ENCODE measurements around the gene NOS1AP. TPM values are rescaled to one million over a fixed set of nuclear protein-coding genes. Genes with fewer than 3 reads are reported as not detected.

Gene NOS1AP
- polyA plus RNA-seq, 1 of the 3 experiments (the other 2 are of a cell fraction) = 0.03 TPM

GRCh38 chr1:162380061-162380846, 310.8 kb downstream of the NOS1AP start:
- TF ChIP-seq RFX5 (IDR thresholded peaks at IDR 0.05; ENCODE audit: low read length) (no peak), RAD21 (IDR thresholded peaks at IDR 0.05; ENCODE audit: low read length) (no peak), TEAD4 (IDR thresholded peaks at IDR 0.05; ENCODE audit: borderline replicate concordance, insufficient read depth) (no peak), SIN3A (IDR thresholded peaks at IDR 0.05; ENCODE audit: borderline replicate concordance, low read depth, low read length) (no peak), RXRA (IDR thresholded peaks at IDR 0.05; ENCODE audit: borderline replicate concordance, low read depth) (no peak), USF1 (IDR thresholded peaks at IDR 0.05; ENCODE audit: borderline replicate concordance, low read depth) (no peak), CHD2 (IDR thresholded peaks at IDR 0.05; ENCODE audit: low read length, partially characterized antibody) (no peak), NRF1 (IDR thresholded peaks at IDR 0.05; ENCODE audit: low read depth, low read length) (no peak), JUND (IDR thresholded peaks at IDR 0.05) (no peak), TCF12 (IDR thresholded peaks at IDR 0.05) (no peak), FOSL2 (IDR thresholded peaks at IDR 0.05; ENCODE audit: borderline replicate concordance, low read depth) (no peak), GABPA (IDR thresholded peaks at IDR 0.05; ENCODE audit: low read depth) (no peak), MXI1 (IDR thresholded peaks at IDR 0.05; ENCODE audit: low read depth, low read length) (no peak)
- ChIA-PET POLR2A (no interaction called here), CTCF (interaction anchor here (0.8 to 3.0 kb wide), 4 partner anchors 11 to 324 kb away, joined by 3 to 23 read pairs (median 11); no protein-coding TSS in a partner anchor)
- H3K79me2 ChIP-seq (ENCODE audit: insufficient read depth) = no peaks in the 10 kb centered on the region
- WGBS (ENCODE audit: low lambda C conversion rate) = 54% methylated on average over 5 of the region's 6 CpGs
- no peak for DNase-seq
- peaks cover 5% of the 10 kb centered on the region; the same call in 1 of the 2 replicates for H3K27me3 ChIP-seq (ENCODE audit: insufficient read depth)
- no peaks in the 10 kb centered on the region for H4K20me1 ChIP-seq (ENCODE audit: insufficient read depth)
- no peak overlapping the region for H3K9ac ChIP-seq
- H2AFZ ChIP-seq (ENCODE audit: low read depth) = no peak overlapping the region
- no peaks in the 10 kb centered on the region for H3K9me3 ChIP-seq
- H3K36me3 ChIP-seq (replicated peaks in 1 of 2; ENCODE audit: control insufficient read depth in 1 of 2, insufficient read depth in 2 of 2, low read length in 1 of 2) = no peaks in the 10 kb centered on the region
- no peak overlapping the region for H3K27ac ChIP-seq (ENCODE audit: low read depth in 2 of 2, low read length in 1 of 2)
- no peaks in the 10 kb centered on the region for H3K9me2 ChIP-seq
- no peak overlapping the region for H3K4me2 ChIP-seq
- no peak overlapping the region for H3K4me3 ChIP-seq (ENCODE audit: low read depth in 2 of 2, low read length in 1 of 2)
- H3F3A ChIP-seq (replicated peaks; ENCODE audit: insufficient read depth) = no peaks in the 10 kb centered on the region
- no peaks in the 10 kb centered on the region for H3K4me1 ChIP-seq (ENCODE audit: control insufficient read depth in 1 of 2, insufficient read depth in 2 of 2, low read depth in 1 of 2, low read length in 1 of 2)

GRCh38 chr1:162381383-162381782, 311.9 kb downstream of the NOS1AP start, which contains the start of gene C1orf226:
Gene C1orf226, plus strand, starts transcription at chr1:162381728. Its CDS starts 174 bp downstream, at chr1:162381902.
- TF ChIP-seq USF1 (IDR thresholded peaks at IDR 0.05; ENCODE audit: borderline replicate concordance, low read depth) (no peak), FOXJ3 (CRISPR knock-in tag; IDR thresholded peaks at IDR 0.05) (no peak), POLR2AphosphoS5 (IDR thresholded peaks at IDR 0.05; ENCODE audit: low read depth, low read length) (no peak), MEF2A (IDR thresholded peaks at IDR 0.05; ENCODE audit: borderline replicate concordance, low read depth) (no peak)
- Histone ChIP-seq H3K9me3 (no peaks in the 10 kb centered on the region), H2AFZ (ENCODE audit: low read depth) (no peak within 1 kb of the TSS), H3K4me1 (ENCODE audit: control insufficient read depth in 1 of 2, insufficient read depth in 2 of 2, low read depth in 1 of 2, low read length in 1 of 2) (no peaks in the 10 kb centered on the region), H3K9me2 (no peaks in the 10 kb centered on the region), H4K20me1 (ENCODE audit: insufficient read depth) (no peaks in the 10 kb centered on the region), H3K79me2 (ENCODE audit: insufficient read depth) (no peaks in the 10 kb centered on the region), H3K9ac (no peak within 1 kb of the TSS), H3K4me2 (no peak within 1 kb of the TSS), H3K27ac (ENCODE audit: low read depth in 2 of 2, low read length in 1 of 2) (no peak within 1 kb of the TSS), H3F3A (replicated peaks; ENCODE audit: insufficient read depth) (no peaks in the 10 kb centered on the region), H3K27me3 (ENCODE audit: insufficient read depth) (peaks cover 5% of the 10 kb centered on the region; the same call in 1 of the 2 replicates), H3K36me3 (replicated peaks in 1 of 2; ENCODE audit: control insufficient read depth in 1 of 2, insufficient read depth in 2 of 2, low read length in 1 of 2) (no peaks in the 10 kb centered on the region), H3K4me3 (ENCODE audit: low read depth in 2 of 2, low read length in 1 of 2) (no peak within 1 kb of the TSS)
- DNase-seq = no peak
- ChIA-PET POLR2A (no interaction called here), CTCF (interaction anchor here (0.8 to 3.0 kb wide), 5 partner anchors 10 to 325 kb away, joined by 3 to 23 read pairs (median 10); no protein-coding TSS in a partner anchor)
- 64% methylated on average over 3 of the region's 3 CpGs for WGBS (ENCODE audit: low lambda C conversion rate)

All from SK-N-SH (cell line).